A549 (cell line): ENCODE measurements around the gene CYP1B1. TPM values are rescaled to one million over a fixed set of nuclear protein-coding genes. Genes with fewer than 3 reads are reported as not detected.

ENCODE experiments used
- ATAC-seq, 2 experiments: fragments of 200-7000 bp in 1 of 2; fragments of >200 bp in 1 of 2; cut with Nextera tagmentation in 1 of 2; cut with Tn5 transposase in 1 of 2; 3 replicates each; pipeline versions ENCODE4 v1.8.0 to v1.9.1; 2018 to 2020; ENCODE audit warnings: mild to moderate bottlenecking in 1 of 2, moderate library complexity in 1 of 2
- CTCF ChIA-PET: fragments of 300-600 bp; sonication (Branson Sonifier 250); formaldehyde crosslinking; extraction: SDS; loops from one replicate; lab custom pipeline; 2021; ENCODE audit warnings: antibody characterized with exemption, inconsistent platforms; lab: Yijun Ruan, JAX
- POLR2A ChIA-PET: fragments of 350-600 bp; formaldehyde crosslinking; extraction: SDS; loops from one replicate; lab custom pipeline; 2021; ENCODE audit warnings: antibody characterized with exemption, inconsistent platforms; lab: Yijun Ruan, JAX
- DNase-seq, 2 experiments: peaks; one replicate each; pipeline versions ENCODE4 v3.0.0 to v3.0.0-alpha.2; 2011 to 2016; ENCODE audit warnings: low read depth in 1 of 2, low spot score in 1 of 2
- FAIRE-seq: peaks from 2 replicates; lab custom pipeline; 2011; peaks lifted over from hg19 to GRCh38; lab: Jason Lieb, UNC
- H3K27ac ChIP-seq, 2 experiments: fragments of >200 bp; sonication (Bioruptor Twin); formaldehyde crosslinking; 3 replicates each; pipeline ENCODE4 v1.5.1; 2016 to 2017
- H3K4me1 ChIP-seq: fragments of >200 bp; sonication (Bioruptor Twin); formaldehyde crosslinking; 3 replicates; pipeline ENCODE4 v1.6.1; 2016
- H3K4me2 ChIP-seq: fragments of >200 bp; sonication (Bioruptor Twin); formaldehyde crosslinking; 3 replicates; pipeline ENCODE4 v1.6.1; 2016
- H3K4me3 ChIP-seq: fragments of >200 bp; sonication (Bioruptor Twin); formaldehyde crosslinking; 3 replicates; pipeline ENCODE4 v1.5.1; 2016
- H3K9me3 ChIP-seq: fragments of >200 bp; sonication (Bioruptor Twin); formaldehyde crosslinking; 3 replicates; pipeline ENCODE4 v1.6.1; 2016
- ATOH8 ChIP-seq: fragments of 250-450 bp; sonication (Bioruptor Pico); IDR thresholded peaks from 2 replicates; pipeline ENCODE4 v1.5.0; 2020; ENCODE audit warnings: low read depth, mild to moderate bottlenecking, moderate library complexity
- CHD4 ChIP-seq: fragments of 200-600 bp; sonication (generic); IDR thresholded peaks from 2 replicates; pipeline ENCODE4 v1.6.1; 2016; ENCODE audit warnings: antibody characterized with exemption, mild to moderate bottlenecking, borderline replicate concordance
- ELK1 ChIP-seq: fragments of 150-350 bp; IDR thresholded peaks from 2 replicates; pipeline ENCODE4 v1.6.1; 2014; ENCODE audit warnings: low read depth, mild to moderate bottlenecking, low read length
- ESRRA ChIP-seq: fragments of 150-350 bp; IDR thresholded peaks from 2 replicates; pipeline ENCODE4 v1.6.1; 2014; ENCODE audit warnings: mild to moderate bottlenecking, low read length, borderline replicate concordance
- FOSB ChIP-seq: fragments of 250-450 bp; sonication (Bioruptor Pico); IDR thresholded peaks from 2 replicates; pipeline ENCODE4 v1.5.0; 2020; ENCODE audit warnings: mild to moderate bottlenecking, moderate library complexity
- HDAC2 ChIP-seq: fragments of 200-600 bp; sonication (generic); IDR thresholded peaks from 2 replicates; pipeline ENCODE4 v1.6.1; 2016
- HEYL ChIP-seq: fragments of 250-450 bp; sonication (Bioruptor Pico); IDR thresholded peaks from 2 replicates; pipeline ENCODE4 v1.8.0; 2021; ENCODE audit warnings: mild to moderate bottlenecking, moderate library complexity
- JUN ChIP-seq, 2 experiments: fragments of >200 bp; sonication (Bioruptor Twin); formaldehyde crosslinking; IDR thresholded peaks; 2 replicates in 1 of 2; 3 replicates in 1 of 2; pipeline ENCODE4 v1.6.1; 2016 to 2017
- MAFK ChIP-seq: fragments of 450-650 bp; IDR thresholded peaks from 2 replicates; pipeline ENCODE4 v1.6.1; 2014; ENCODE audit not compliant: partially characterized antibody
- MYC ChIP-seq: IDR thresholded peaks from 2 replicates; pipeline ENCODE4 v1.6.1; 2012; ENCODE audit warnings: mild to moderate bottlenecking, inconsistent platforms, low read length, improper control_type of control experiment, borderline replicate concordance
- NFE2L2 ChIP-seq: fragments of 150-350 bp; conservative IDR thresholded peaks from 2 replicates; pipeline ENCODE4 v1.6.1; 2014; ENCODE audit warnings: low read length
- NR3C1 ChIP-seq: fragments of >200 bp; sonication (Bioruptor Twin); formaldehyde crosslinking; IDR thresholded peaks from 3 replicates; pipeline ENCODE4 v1.6.1; 2017
- POLR2A ChIP-seq: IDR thresholded peaks from 2 replicates; pipeline ENCODE4 v1.6.1; 2012; ENCODE audit warnings: mild to moderate bottlenecking, low read length
- RCOR1 ChIP-seq: fragments of 150-350 bp; IDR thresholded peaks from 2 replicates; pipeline ENCODE4 v1.6.1; 2014; ENCODE audit warnings: antibody characterized with exemption, low read length, low read depth
- RFX5 ChIP-seq: fragments of 450-650 bp; IDR thresholded peaks from 2 replicates; pipeline ENCODE4 v1.7.1; 2014; ENCODE audit warnings: antibody characterized with exemption, mild to moderate bottlenecking, moderate library complexity
- SMC3 ChIP-seq: fragments of >200 bp; sonication (Bioruptor Twin); formaldehyde crosslinking; IDR thresholded peaks from 3 replicates; pipeline ENCODE4 v1.6.1; 2018; ENCODE audit warnings: inconsistent platforms
- SREBF2 ChIP-seq: fragments of 450-650 bp; IDR thresholded peaks from 2 replicates; pipeline ENCODE4 v1.6.1; 2014; ENCODE audit warnings: mild to moderate bottlenecking, moderate library complexity
- ZSCAN20 ChIP-seq: fragments of 250-450 bp; sonication (Bioruptor Pico); IDR thresholded peaks from 2 replicates; pipeline ENCODE4 v1.8.0; 2022; ENCODE audit warnings: mild to moderate bottlenecking, moderate library complexity
- WGBS: methylation state at CpG from one replicate; pipeline ENCODE4 v1.1.6; 2017; ENCODE audit errors: missing lambda C conversion rate; 5-methylcytosine and 5-hydroxymethylcytosine counted together
- polyA plus RNA-seq, 4 experiments: library from polyadenylated mRNA; depleted of rRNA in 3 of 4; stranded (reverse); fragments of >200 nt; fragmentation: RNase III in 1 of 4; extraction: RNeasy Plus Mini Kit Qiagen cat#74134 plus additional on column Dnase treatment in 1 of 4; gene quantifications; 2 replicates in 3 of 4; 3 replicates in 1 of 4; pipeline ENCODE4 v1.2.3, GENCODE V29; 2011 to 2017

The CYP1B1 gene
- polyA plus RNA-seq, 2 of the 4 experiments (the other 2 are of a cell fraction) = 5.3 to 13.2 TPM

- peaks cover 31% of the 10 kb centered on the region for H3K4me1 ChIP-seq
- FAIRE-seq (no peak), ATAC-seq (peak in 1 of 2 experiments; percentile 13; a peak in 2 of 6 replicates), DNase-seq (no peak)
- CTCF ChIA-PET = interaction anchor here (0.8 to 1.1 kb wide), 4 partner anchors 8 to 369 kb away, joined by 3 to 4 read pairs (median 4); no protein-coding TSS in a partner anchor
- POLR2A ChIA-PET = interaction anchor here (1.0 kb wide), 1 partner anchor 22 kb away, joined by 3 read pairs; no protein-coding TSS in a partner anchor
- H3K9me3 ChIP-seq = no peaks in the 10 kb centered on the region
- WGBS = 24% methylated on average over 11 of the region's 11 CpGs
- H3K4me2 ChIP-seq = peak overlapping the region; percentile 64
- peak overlapping the region; percentile 14; the same call in 2 of the 3 replicates for H3K4me3 ChIP-seq
- H3K27ac ChIP-seq = peak overlapping the region; percentile 0 to 24; a peak in 2 of 6 replicates
- no peak for TF ChIP-seq ESRRA
Observed at GRCh38 chr2:38098421-38099098, 22.6 kb upstream of the CYP1B1 start.

GRCh38 chr2:38097988-38098385 lies 22.0 kb upstream of the CYP1B1 start:
- peak overlapping the region; percentile 64 for H3K4me2 ChIP-seq
- FAIRE-seq (no peak), ATAC-seq (no peak), DNase-seq (no peak)
- POLR2A ChIA-PET = interaction anchor here (1.0 kb wide), 1 partner anchor 21 kb away, joined by 3 read pairs; no protein-coding TSS in a partner anchor
- H3K27ac ChIP-seq = peak overlapping the region in 1 of 2 experiments; percentile 24; a peak in 2 of 6 replicates
- H3K4me1 ChIP-seq = peaks cover 37% of the 10 kb centered on the region
- no peak overlapping the region; the same call in 2 of the 3 replicates for H3K4me3 ChIP-seq
- WGBS = 30% methylated on average over 4 of the region's 4 CpGs
- TF ChIP-seq SREBF2 = no peak
- TF ChIP-seq FOSB (CRISPR knock-in tag) = no peak
- TF ChIP-seq RFX5 = no peak
- no peak for TF ChIP-seq ZSCAN20 (CRISPR knock-in tag)
- TF ChIP-seq NR3C1 = no peak
- TF ChIP-seq JUN (IDR thresholded peaks at IDR 0.05) = no peak
- no peak for TF ChIP-seq POLR2A
- TF ChIP-seq, all 56 proteins: peak for 0
- CTCF ChIA-PET = interaction anchor here (0.8 to 1.1 kb wide), 4 partner anchors 8 to 369 kb away, joined by 3 to 4 read pairs (median 4); no protein-coding TSS in a partner anchor
- no peaks in the 10 kb centered on the region for H3K9me3 ChIP-seq

GRCh38 chr2:38097258-38097987 lies 21.5 kb upstream of the CYP1B1 start:
- ATAC-seq (no peak), FAIRE-seq (no peak)
- Histone ChIP-seq H3K4me2 (peak overlapping the region; percentile 64; the same call in 1 of the 3 replicates), H3K9me3 (no peaks in the 10 kb centered on the region)
- no peak for TF ChIP-seq MYC
- TF ChIP-seq NR3C1 = no peak
- TF ChIP-seq ATOH8 (CRISPR knock-in tag) = no peak
- TF ChIP-seq HDAC2 = no peak
- no peak for TF ChIP-seq SMC3
- TF ChIP-seq NFE2L2 = no peak
- no peak for TF ChIP-seq CHD4
- no peak for TF ChIP-seq SREBF2
- no peak for TF ChIP-seq ELK1
- TF ChIP-seq MAFK = no peak
- TF ChIP-seq RCOR1 = no peak
- TF ChIP-seq HEYL = no peak
- no peak for TF ChIP-seq RFX5
- TF ChIP-seq, all 56 proteins: peak for 0
- Histone ChIP-seq H3K4me3 (no peak overlapping the region), H3K27ac (0 out of 6 replicates have a peak overlapping the region, but pooled peaks of 1 of the 2 experiments have one; percentile 1), H3K4me1 (peaks cover 42% of the 10 kb centered on the region)
- POLR2A ChIA-PET = no interaction called here
- CTCF ChIA-PET = interaction anchor here (0.8 to 1.1 kb wide), 3 partner anchors 9 to 370 kb away, joined by 3 to 4 read pairs (median 4); no protein-coding TSS in a partner anchor
- WGBS = 42% methylated on average over 2 of the region's 2 CpGs
- no peak for DNase-seq
